NCI-H510A treated with DMSO at 0.1 percent for 48 hours (cell line): Measurements from ENCODE around the gene PDE8B.
"Not testable (repeated sequence)": the region's sequence is repeated elsewhere in the genome, so short reads cannot be mapped to it uniquely, and the experiment has no call there.

Experiments
- DNase-seq: peaks from one replicate; lab custom pipeline; 2025; lab: John Stamatoyannopoulos, UW

Gene PDE8B

GRCh38 chr5:77359231-77359630 lies 148.8 kb downstream of the PDE8B start:
- no peak for DNase-seq

- DNase-seq = no peak
Measured at GRCh38 chr5:77360381-77360780, 149.9 kb downstream of the PDE8B start.

- no peak for DNase-seq
Measured at GRCh38 chr5:77360973-77361372, 150.5 kb downstream of the PDE8B start.

- DNase-seq = no peak
Measured at GRCh38 chr5:77366717-77367500, 156.4 kb downstream of the PDE8B start.

GRCh38 chr5:77367741-77368140 lies 157.3 kb downstream of the PDE8B start:
- DNase-seq = no peak

- no peak for DNase-seq
Measured at GRCh38 chr5:77368367-77368766, 157.9 kb downstream of the PDE8B start.

- DNase-seq = no peak
Measured at GRCh38 chr5:77369566-77369965, 159.1 kb downstream of the PDE8B start.

- no peak for DNase-seq
Measured at GRCh38 chr5:77374686-77375085, 164.2 kb downstream of the PDE8B start.

- DNase-seq = no peak
Measured at GRCh38 chr5:77376609-77377300, 166.3 kb downstream of the PDE8B start.

GRCh38 chr5:77379558-77380061 lies 169.1 kb downstream of the PDE8B start:
- DNase-seq = no peak

GRCh38 chr5:77380636-77381035 lies 170.2 kb downstream of the PDE8B start:
- DNase-seq = no peak

GRCh38 chr5:77383336-77383735 lies 172.9 kb downstream of the PDE8B start:
- not testable (repeated sequence) for DNase-seq

GRCh38 chr5:77386340-77386739 lies 175.9 kb downstream of the PDE8B start:
- not testable (repeated sequence) for DNase-seq

GRCh38 chr5:77389746-77390145 lies 179.3 kb downstream of the PDE8B start:
- no peak for DNase-seq

- no peak for DNase-seq
Measured at GRCh38 chr5:77390221-77390620, 179.7 kb downstream of the PDE8B start.

GRCh38 chr5:77390795-77391194 lies 180.3 kb downstream of the PDE8B start:
- no peak for DNase-seq

- no peak for DNase-seq
Measured at GRCh38 chr5:77391240-77391765, 180.8 kb downstream of the PDE8B start.

GRCh38 chr5:77394064-77394715 lies 183.7 kb downstream of the PDE8B start:
- no peak for DNase-seq

- no peak for DNase-seq
Measured at GRCh38 chr5:77396017-77396416, 185.5 kb downstream of the PDE8B start.

GRCh38 chr5:77397686-77398292 lies 187.3 kb downstream of the PDE8B start:
- DNase-seq = no peak

GRCh38 chr5:77398458-77398857 lies 188.0 kb downstream of the PDE8B start:
- no peak for DNase-seq

- no peak for DNase-seq
Measured at GRCh38 chr5:77398896-77399295, 188.4 kb downstream of the PDE8B start.
